Measurements from ENCODE around the gene SLC6A4.

DNA sequence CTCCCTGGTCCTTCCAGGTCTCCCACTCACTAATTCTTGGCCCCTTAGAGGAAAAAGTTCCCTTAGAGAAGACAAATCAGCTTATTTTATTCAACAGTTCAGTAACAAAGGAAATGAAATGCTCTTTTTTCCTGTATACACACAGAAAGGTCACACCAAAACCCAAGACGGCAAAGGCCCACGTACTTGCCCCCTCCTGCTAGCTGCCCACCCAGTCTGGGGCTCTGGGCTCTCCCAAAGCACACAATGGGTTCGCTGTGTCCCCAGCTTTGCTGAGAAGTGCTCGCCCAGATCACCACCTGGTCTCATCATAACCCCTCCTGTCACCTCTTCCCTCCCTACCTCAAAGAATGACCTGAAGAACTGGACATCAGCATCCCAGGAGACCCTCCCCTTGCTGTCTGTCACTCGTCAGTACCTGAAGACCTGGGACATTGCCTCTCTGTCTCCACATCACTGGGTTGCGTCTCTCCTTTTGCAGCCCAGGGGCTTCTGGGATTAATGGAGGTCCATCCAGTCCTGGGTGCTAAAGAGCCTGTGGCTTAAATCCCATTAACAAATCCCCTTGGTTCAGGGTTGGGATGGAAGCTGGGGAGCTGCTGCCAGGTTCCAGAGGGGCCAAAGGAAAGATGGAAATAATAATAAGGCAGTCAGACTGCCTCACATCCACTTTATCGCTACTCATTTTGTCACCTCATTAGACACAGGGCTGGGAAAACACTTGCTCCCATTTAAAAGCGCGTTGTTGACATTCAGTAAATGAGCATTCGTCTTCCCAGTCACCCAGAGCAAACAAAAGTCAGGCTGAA, 3.3 kb downstream of the SLC6A4 start:
- TF ChIP-seq, protein P1, sequence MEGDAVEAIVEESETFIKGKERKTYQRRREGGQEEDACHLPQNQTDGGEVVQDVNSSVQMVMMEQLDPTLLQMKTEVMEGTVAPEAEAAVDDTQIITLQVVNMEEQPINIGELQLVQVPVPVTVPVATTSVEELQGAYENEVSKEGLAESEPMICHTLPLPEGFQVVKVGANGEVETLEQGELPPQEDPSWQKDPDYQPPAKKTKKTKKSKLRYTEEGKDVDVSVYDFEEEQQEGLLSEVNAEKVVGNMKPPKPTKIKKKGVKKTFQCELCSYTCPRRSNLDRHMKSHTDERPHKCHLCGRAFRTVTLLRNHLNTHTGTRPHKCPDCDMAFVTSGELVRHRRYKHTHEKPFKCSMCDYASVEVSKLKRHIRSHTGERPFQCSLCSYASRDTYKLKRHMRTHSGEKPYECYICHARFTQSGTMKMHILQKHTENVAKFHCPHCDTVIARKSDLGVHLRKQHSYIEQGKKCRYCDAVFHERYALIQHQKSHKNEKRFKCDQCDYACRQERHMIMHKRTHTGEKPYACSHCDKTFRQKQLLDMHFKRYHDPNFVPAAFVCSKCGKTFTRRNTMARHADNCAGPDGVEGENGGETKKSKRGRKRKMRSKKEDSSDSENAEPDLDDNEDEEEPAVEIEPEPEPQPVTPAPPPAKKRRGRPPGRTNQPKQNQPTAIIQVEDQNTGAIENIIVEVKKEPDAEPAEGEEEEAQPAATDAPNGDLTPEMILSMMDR (IDR thresholded peaks at IDR 0.05; ENCODE audit: low read depth, low read length, missing input control) = no peak
- TF ChIP-seq, protein P2, sequence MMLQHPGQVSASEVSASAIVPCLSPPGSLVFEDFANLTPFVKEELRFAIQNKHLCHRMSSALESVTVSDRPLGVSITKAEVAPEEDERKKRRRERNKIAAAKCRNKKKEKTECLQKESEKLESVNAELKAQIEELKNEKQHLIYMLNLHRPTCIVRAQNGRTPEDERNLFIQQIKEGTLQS (IDR thresholded peaks at IDR 0.05) = no peak

Data from liver (tissue), 3 donors.